Right lobe of liver (tissue), 6 donors: ENCODE data around the gene DEXI. TPM values are rescaled to one million over a fixed set of nuclear protein-coding genes. Genes with fewer than 3 reads are reported as not detected.

ENCODE experiments used
- ATAC-seq, 4 donors: fragments of 200-7000 bp; cut with Tn5 transposase; one replicate each; pipeline ENCODE4 v1.9.1; 2020; ENCODE audit warnings: mild to moderate bottlenecking in 4 of 4, moderate library complexity in 4 of 4
- DNase-seq, 3 donors: peaks; one replicate each; pipeline ENCODE4 v3.0.0-alpha.2; 2020
- H3K27ac ChIP-seq, 3 donors: fragments of 200-600 bp; one replicate each; pipeline ENCODE4 v1.8.0; 2022
- H3K27me3 ChIP-seq, 2 donors: fragments of 200-600 bp; one replicate each; pipeline ENCODE4 v1.8.0; 2022
- H3K36me3 ChIP-seq, 4 donors: fragments of 200-600 bp; sonication (generic) in 1 of 4; one replicate each; pipeline versions ENCODE4 v1.5.1 to v1.8.0; 2017 to 2022; ENCODE audit warnings: control low read depth in 1 of 4
- H3K4me1 ChIP-seq, 4 donors: fragments of 200-600 bp; sonication (generic) in 1 of 4; one replicate each; pipeline versions ENCODE4 v1.5.1 to v1.8.0; 2017 to 2022; ENCODE audit warnings: control low read depth in 1 of 4
- H3K4me3 ChIP-seq, 3 donors: fragments of 200-600 bp; one replicate each; pipeline ENCODE4 v1.8.0; 2022
- H3K9me3 ChIP-seq, 4 donors: fragments of 200-600 bp; sonication (generic) in 1 of 4; one replicate each; pipeline versions ENCODE4 v1.5.1 to v1.8.0; 2017 to 2022; ENCODE audit warnings: control low read depth in 1 of 4
- CTCF ChIP-seq, 4 donors: fragments of 200-600 bp in 3 of 4; fragments of 450-650 bp in 1 of 4; IDR thresholded peaks; one replicate each; pipeline versions ENCODE4 v1.5.1 to v1.8.0; 2016 to 2022; ENCODE audit warnings: antibody characterized with exemption in 4 of 4, mild to moderate bottlenecking in 2 of 4
- POLR2A ChIP-seq: fragments of 450-650 bp; IDR thresholded peaks from one replicate; pipeline ENCODE4 v1.6.1; 2017; ENCODE audit warnings: antibody characterized with exemption, mild to moderate bottlenecking
- WGBS: methylation state at CpG from one replicate; pipeline ENCODE4 v1.1.6; 2018; ENCODE audit warnings: low coverage, low lambda C conversion rate; ENCODE audit not compliant: insufficient coverage; ENCODE audit errors: missing lambda C conversion rate; 5-methylcytosine and 5-hydroxymethylcytosine counted together
- intact Hi-C, 2 donors: fragments of 100-400 bp; cut with DNase I; formaldehyde crosslinking; loops; one replicate each; pipeline versions ENCODE4 v1.11.2 to v1.14.1; 2022
- total RNA-seq, 6 experiments: library from RNA; depleted of rRNA in 2 of 6; stranded (reverse); fragments of >200 nt in 2 of 6; fragmentation: NEBNext Ultra II Directional in 3 of 6; extraction: Animal tissue kit (Norgen Biotek cat#: 25700) in 3 of 6; gene quantifications; one replicate each; pipeline versions ENCODE4 v1.1.0 to v1.2.4, GENCODE V29; 2016 to 2023
- donor health status: DM: no; HTN: yes; CAD: no.
- donor health status: DM: no; HTN: no; CAD: no.
- donor health status: DM: no; HTN: no; CAD: no.
- donor health status: DM: no; HTN: yes; CAD: no.
- donor health status: DM: no; HTN: yes; CAD: no.

DEXI gene
- total RNA-seq, 6 experiments from 2014 or later: 35.8 to 93.8 (median 54.1) TPM

- no peaks in the 10 kb centered on the region for H3K9me3 ChIP-seq
- DNase-seq (peak in 1 of 3 donors; percentile 50), ATAC-seq (peak in 2 of 4 donors; percentile 21 to 22)
- 33% methylated on average over 1 of the region's 4 CpGs for WGBS
- no peaks in the 10 kb centered on the region for H3K4me1 ChIP-seq
- H3K27ac ChIP-seq: no peak overlapping the region
- TF ChIP-seq POLR2A (no peak), CTCF (IDR thresholded peaks at IDR 0.05) (no peak)
- H3K4me3 ChIP-seq: no peak overlapping the region
- peaks cover 0 to 13% (median 4%) of the 10 kb centered on the region in 4 donors for H3K36me3 ChIP-seq
- no peaks in the 10 kb centered on the region for H3K27me3 ChIP-seq
- intact Hi-C loops: loop anchor here (5.0 to 10.0 kb wide), 2 partner anchors 285 to 383 kb away; partner anchors contain the start of gene SOCS1 (in 2 of the 2)
These were observed 30.0 kb upstream of the DEXI start for GRCh38 chr16:10972108-10972818.

GRCh38 chr16:10971560-10971961 is 29.3 kb upstream of the DEXI start:
- Histone ChIP-seq H3K27ac (no peak overlapping the region), H3K27me3 (no peaks in the 10 kb centered on the region), H3K36me3 (peaks cover 0 to 13% (median 4%) of the 10 kb centered on the region in 4 donors), H3K4me3 (no peak overlapping the region), H3K4me1 (no peaks in the 10 kb centered on the region), H3K9me3 (no peaks in the 10 kb centered on the region)
- ATAC-seq (peak; percentile 77 to 92 (median 86)), DNase-seq (no peak)
- intact Hi-C loops: loop anchor here (5.0 to 10.0 kb wide), 2 partner anchors 286 to 383 kb away; partner anchors contain the start of gene SOCS1 (in 2 of the 2)
- WGBS: 37% methylated on average over 2 of the region's 3 CpGs
- TF ChIP-seq POLR2A (no peak), CTCF (IDR thresholded peaks at IDR 0.05) (peak; percentile 78 to 83 (median 82))

GRCh38 chr16:10970065-10970464 is 27.8 kb upstream of the DEXI start:
- no peak overlapping the region for H3K4me3 ChIP-seq
- intact Hi-C loops: loop anchor here (5.0 to 10.0 kb wide), 2 partner anchors 287 to 385 kb away; partner anchors contain the start of gene SOCS1 (in 2 of the 2)
- peaks cover 0 to 13% (median 4%) of the 10 kb centered on the region in 4 donors for H3K36me3 ChIP-seq
- WGBS: 81% methylated on average over 2 of the region's 2 CpGs
- peaks cover 0 to 8% (median 0%) of the 10 kb centered on the region in 4 donors for H3K4me1 ChIP-seq
- ATAC-seq: peak in 1 of 4 donors; percentile 13
- TF ChIP-seq POLR2A (no peak), CTCF (IDR thresholded peaks at IDR 0.05) (no peak)
- no peak for DNase-seq
- no peaks in the 10 kb centered on the region for H3K27me3 ChIP-seq
- no peaks in the 10 kb centered on the region for H3K9me3 ChIP-seq
- H3K27ac ChIP-seq: no peak overlapping the region

- Histone ChIP-seq H3K4me1 (peaks cover 0 to 12% (median 0%) of the 10 kb centered on the region in 4 donors), H3K4me3 (no peak overlapping the region), H3K9me3 (no peaks in the 10 kb centered on the region), H3K36me3 (peaks cover 0 to 13% (median 4%) of the 10 kb centered on the region in 4 donors), H3K27ac (no peak overlapping the region), H3K27me3 (no peaks in the 10 kb centered on the region)
- 8% methylated on average over 1 of the region's 1 CpG for WGBS
- intact Hi-C loops: loop anchor here (5.0 to 10.0 kb wide), 2 partner anchors 288 to 385 kb away; partner anchors contain the start of gene SOCS1 (in 2 of the 2)
- DNase-seq (no peak), ATAC-seq (no peak)
- TF ChIP-seq CTCF (IDR thresholded peaks at IDR 0.05): no peak
- TF ChIP-seq POLR2A: no peak
These were observed 27.3 kb upstream of the DEXI start for GRCh38 chr16:10969615-10970014.
